NCI-H2171 treated with DMSO at 0.1 percent for 48 hours (cell line): Measurements from ENCODE around the gene TNFAIP2.
"Not testable (repeated sequence)": the region's sequence is repeated elsewhere in the genome, so short reads cannot be mapped to it uniquely, and the experiment has no call there.

ENCODE experiments used
- DNase-seq: peaks from one replicate; lab custom pipeline; 2025; lab: John Stamatoyannopoulos, UW

TNFAIP2 gene

DNA sequence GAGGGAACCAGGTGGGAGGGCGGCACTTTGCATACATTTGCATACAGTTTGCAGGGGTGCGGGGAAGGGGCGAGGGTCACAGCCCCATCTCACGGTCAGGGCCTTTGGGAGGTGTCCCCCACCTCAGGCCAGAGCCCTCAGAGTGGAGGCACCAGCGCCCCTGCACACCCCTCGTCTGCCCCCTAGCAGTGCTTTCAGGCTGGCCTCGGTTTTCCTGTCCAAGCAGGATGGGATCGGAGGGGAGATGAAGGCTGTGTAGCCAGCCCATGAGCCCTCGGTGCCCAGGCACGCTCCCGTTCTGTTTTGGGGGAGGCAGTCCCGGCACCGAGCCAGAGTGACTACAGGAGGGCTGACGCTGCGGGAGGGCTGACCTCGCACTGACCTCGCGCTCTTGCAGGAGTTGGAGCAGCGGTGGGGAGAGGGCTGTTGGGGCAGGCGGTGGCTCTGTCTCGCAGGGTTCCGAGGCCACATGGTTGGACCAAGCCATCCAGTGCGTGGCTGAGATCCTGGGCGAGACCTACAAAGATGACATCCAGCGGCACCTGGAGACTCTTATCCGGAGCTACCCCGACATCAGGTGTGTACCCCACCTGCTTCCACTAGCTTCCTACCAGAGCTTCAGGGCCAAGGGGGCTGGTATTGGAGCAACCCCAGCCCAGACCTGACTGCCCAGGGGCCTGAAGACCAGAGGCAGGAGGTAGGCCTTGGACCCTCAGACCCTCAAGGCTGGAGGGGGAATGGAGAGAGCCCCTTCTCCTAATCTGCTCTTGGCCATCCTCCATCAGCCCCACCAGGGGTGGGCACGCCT lies 15.1 kb upstream of the TNFAIP2 start:
- peak; percentile 42 for DNase-seq

DNA sequence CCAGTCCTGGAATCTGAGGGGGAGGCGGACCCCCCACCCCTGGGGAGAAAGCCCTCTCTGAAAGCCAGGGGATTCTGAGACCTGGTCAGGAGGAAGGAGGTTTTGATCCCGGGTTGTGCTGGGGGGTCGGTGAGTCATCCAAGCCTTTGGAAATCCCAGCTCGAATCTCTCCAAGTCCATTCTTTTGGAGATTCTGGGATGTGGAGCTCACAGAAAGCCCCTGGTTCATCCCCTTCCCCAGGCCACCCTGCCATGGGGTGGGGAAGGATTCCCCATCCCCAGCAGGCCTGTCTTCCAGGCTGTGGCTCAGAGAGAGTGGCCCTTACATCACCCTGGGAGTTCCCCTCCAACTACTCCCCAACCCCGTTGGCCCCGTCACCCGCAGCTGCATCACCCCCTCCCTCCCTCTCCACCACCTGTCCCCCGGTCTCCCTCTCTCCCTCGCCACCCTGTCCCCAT lies 14.5 kb upstream of the TNFAIP2 start:
- DNase-seq, result peak; percentile 83

DNA sequence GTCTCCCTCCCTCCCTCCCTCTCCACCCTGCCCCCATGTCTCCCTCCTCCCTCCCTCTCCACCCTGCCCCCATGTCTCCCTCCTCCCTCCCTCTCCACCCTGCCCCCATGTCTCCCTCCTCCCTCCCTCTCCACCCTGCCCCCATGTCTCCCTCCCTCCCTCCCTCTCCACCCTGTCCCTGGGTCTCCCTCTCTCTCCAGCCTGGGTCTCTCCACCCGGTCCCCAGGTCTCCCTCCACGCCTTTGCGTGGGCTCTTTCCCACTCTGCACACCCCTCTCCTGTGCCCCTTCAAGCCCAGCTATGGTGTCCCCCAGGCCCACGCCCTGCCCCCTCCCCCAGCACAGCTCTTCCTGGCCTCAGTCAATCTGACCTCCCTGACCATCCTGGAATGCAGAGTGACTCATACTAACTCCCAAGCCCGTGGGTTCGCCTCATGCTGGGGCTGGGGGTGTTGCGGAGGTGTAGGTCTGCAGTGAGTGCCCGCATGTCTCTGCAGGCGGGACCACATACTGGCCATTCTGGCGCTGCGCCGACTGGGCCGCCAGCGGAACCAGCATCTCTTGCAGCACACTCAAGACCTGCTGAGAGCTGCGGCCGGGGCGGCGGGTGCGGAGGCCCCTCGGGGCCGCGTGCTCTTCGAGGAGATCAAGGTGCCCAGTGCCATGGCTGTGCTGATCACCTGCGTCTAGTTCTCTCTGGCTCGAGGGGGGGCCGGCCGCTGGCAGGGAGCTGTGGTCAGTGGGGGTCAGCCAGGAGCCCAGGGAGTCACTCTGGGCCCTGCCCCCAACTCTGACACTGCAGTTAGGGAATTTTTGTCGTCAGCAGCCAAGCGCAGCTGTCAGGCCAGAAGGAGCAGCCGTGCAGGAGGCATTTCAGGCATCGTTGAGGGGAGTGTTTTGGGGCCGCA lies 13.5 kb upstream of the TNFAIP2 start:
- DNase-seq, result peak; percentile 60

DNA sequence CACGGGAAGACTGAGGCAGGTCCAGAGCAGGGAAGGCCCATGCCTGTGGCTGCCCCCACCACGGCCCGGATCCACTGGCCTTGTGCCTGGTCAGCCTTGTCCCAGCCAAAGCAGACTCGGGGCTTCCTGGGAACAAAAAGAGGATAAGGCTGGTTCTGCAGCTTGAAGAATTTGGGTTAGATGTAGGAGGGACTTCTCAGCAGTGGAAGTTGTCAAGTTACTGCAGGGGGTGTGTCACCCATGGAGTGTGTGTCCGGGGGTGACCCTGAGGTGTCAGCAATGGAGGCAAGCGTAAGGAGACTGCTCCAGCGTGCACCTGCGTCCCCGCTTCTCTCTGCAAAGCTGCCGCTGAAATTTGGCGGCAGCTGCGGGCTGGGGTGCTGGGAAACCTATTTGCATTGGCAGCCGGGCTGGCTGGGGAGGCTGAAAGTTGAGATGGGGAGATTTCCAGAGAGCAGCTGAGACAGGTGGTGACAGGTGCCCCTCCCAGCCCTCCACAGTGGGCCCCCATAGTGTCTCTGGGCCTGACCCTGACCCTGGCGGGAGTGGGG lies 12.5 kb upstream of the TNFAIP2 start:
- peak; percentile 87 for DNase-seq

GRCh38 chr14:103111232-103111868 lies 11.9 kb upstream of the TNFAIP2 start:
- DNase-seq, result no peak

DNA sequence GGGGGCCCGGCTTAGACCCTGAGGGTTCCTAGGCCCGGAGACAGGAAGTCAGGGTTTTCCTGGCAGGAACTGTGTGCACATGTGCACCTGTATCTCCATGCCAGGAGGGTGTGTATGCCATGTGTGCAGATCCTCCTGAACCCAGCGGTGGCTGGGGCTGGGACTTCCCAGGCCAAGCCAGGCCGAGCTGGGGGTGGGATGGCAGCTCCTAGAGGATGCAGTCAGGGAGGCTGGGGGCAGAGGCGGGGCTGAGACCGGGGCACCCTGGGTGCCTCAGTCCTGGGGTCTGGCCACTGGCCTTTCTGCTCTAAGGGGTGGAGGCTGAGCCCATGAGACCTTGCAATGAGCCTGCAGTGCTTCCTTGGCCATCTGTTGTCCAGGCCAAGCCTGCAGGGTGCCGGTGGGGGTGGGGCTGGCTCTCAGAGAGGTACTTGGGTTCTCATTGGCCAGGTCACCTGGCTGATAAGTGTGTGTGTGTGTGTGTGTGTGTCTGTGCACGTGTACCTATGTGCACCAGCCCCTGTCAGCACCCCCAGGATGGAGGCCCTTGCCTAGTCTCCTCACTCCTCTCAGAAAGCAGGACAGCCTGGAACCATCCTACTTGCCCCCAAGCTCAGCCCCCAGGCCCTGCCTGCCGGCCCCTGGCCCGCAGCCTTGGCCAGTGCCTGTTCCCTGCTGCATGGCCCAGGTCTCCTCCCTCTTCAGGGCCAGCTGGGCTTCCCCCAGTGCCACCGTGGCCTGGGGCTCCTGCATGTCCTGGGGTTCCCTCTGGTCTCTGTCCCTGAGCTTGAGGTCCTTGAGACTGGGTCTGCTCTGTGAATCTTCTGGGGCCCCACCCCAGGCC lies 10.6 kb upstream of the TNFAIP2 start:
- peak; percentile 26 for DNase-seq

DNA sequence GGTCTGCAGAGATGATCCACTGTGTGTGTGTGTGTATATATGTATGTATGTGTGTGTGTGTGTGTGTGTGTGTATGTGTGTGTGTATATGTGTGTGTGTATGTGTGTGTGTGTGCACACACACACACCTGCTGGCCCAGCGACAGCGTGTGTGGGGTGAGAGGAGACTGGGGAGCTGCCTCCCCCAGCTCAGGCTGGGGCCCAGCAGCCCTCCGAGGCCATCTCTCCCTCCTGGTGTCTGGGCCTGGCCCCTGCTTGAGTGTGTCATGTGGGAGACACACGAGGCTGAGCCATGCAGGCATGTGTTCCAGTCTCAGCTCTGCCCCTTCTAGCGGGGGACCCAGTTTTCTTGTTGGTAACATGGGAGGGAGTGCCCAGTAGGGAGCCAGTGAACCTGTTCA lies 10.0 kb upstream of the TNFAIP2 start:
- DNase-seq, result no peak

DNA sequence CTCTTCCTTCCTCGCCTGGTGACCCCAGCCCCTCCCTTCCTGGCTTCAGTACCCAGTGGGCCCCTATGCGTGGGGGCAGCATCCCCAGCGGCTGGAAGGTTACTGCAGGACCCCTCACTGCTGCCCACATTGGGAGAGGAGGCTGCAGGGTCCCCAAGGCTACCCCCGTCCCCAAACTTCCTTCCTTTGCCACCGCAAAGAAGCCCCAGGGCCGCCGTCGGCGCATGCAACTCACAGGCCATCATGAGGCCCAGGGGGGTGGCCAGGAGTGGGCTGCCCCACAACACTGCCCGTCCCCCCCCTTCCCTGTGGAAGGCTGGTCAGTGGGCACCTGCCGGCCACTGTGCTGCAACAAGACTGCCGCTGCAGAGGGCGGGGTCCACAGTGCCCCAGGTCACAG lies 9.5 kb upstream of the TNFAIP2 start:
- no peak for DNase-seq

DNA sequence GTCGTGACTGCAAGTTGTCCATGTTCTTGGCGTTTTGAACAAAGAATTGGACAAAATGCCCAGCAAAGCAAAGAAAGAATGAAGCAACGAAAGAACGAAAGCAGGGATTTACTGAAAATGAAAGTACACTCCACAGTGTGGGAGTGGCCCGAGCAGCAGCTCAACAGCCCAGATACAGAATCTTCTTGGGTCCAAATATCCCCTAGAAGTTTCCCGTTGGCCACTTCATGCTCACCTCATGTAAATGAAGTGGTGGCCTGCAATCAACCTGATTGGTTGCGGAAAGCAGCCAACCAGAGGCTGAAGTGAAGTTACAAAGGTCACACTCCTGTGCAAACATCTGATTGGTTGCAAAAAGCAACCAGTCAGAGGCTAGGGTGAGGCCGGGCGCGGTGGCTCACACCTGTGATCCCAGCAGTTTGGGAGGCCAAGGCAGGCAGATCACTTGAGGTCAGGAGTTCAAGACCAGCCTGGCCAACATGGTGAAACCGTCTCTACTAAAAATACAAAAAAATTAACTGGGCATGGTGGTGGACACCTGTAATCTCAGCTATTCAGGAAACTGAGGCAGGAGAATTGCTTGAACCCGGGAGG lies 8.1 kb upstream of the TNFAIP2 start:
- DNase-seq, result not testable (repeated sequence)

- no peak for DNase-seq
Observed at GRCh38 chr14:103115845-103116572, 7.3 kb upstream of the TNFAIP2 start.

- DNase-seq, result no peak
Observed at GRCh38 chr14:103116636-103117035, 6.6 kb upstream of the TNFAIP2 start.

DNA sequence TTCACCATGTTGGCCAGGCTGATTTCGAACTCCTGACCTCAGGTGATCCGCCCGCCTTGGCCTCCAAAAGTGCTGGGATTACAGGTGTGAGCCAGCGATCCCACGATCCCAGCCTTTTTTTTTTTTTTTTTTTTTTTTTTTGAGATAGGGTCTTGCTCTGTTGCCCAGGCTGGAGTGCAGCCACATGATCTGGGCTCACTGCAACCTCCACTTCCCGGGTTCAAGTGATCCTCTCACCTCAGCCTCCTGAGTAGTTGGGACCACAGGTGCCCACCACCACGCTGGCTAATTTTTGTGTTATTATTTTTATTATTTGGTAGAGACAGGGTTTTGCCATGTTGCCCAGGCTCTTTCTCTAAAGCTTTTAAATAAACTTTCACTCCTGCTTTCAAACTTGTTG lies 5.8 kb upstream of the TNFAIP2 start:
- DNase-seq, result not testable (repeated sequence)

DNA sequence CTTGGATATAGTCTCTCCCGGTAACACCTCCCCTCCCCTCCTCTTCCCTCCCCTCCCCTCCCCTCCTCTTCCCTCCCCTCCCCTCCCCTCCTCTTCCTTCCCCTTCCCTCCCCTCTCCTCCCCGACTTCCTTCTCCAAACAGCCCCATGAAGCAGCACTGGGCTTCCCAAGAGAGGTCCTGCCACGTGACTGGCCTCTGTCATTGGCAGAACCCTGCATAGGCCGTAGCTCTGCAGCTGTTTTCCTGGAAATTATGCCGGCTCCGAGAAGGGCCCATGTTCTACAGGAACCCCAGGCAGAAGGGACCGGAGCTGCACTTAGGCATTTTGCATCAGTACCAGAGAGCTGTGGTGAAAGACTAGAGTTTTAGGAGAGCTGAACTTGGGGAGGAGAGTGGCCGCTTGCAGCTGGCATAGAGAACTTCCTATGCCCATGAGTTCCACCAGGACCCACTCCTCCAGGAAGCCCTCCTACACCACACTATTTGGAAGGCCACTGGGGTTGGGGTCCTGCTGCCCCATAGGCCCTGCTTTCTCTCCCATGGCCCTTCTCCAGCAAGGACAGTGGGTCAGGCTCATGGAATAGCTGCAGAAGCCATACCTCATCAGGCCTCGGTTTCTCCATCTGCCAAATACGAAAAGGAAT lies 5.1 kb upstream of the TNFAIP2 start:
- DNase-seq, result no peak

GRCh38 chr14:103118663-103119404 lies 4.4 kb upstream of the TNFAIP2 start:
- DNase-seq, result no peak

DNA sequence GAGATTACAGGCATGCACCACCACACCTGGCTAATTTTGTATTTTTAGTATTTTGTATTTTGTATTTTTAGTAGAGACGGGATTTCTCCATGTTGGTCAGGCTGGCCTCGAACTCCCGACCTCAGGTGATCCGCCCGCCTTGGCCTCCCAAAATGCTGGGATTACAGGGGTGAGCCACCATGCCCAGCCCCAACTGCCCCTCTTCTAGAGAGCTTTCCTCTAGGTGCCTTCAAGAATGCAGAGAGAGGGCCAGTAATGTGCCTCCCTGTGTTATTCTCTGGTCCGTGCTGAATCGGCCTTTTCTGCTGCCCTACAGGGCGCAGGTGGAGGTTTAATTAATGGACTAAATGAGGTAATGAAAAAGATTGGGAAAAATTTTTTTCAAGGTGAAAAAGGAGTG lies 3.7 kb upstream of the TNFAIP2 start:
- DNase-seq, result not testable (repeated sequence)

GRCh38 chr14:103121121-103121845 lies 2.0 kb upstream of the TNFAIP2 start:
- DNase-seq, result no peak

DNA sequence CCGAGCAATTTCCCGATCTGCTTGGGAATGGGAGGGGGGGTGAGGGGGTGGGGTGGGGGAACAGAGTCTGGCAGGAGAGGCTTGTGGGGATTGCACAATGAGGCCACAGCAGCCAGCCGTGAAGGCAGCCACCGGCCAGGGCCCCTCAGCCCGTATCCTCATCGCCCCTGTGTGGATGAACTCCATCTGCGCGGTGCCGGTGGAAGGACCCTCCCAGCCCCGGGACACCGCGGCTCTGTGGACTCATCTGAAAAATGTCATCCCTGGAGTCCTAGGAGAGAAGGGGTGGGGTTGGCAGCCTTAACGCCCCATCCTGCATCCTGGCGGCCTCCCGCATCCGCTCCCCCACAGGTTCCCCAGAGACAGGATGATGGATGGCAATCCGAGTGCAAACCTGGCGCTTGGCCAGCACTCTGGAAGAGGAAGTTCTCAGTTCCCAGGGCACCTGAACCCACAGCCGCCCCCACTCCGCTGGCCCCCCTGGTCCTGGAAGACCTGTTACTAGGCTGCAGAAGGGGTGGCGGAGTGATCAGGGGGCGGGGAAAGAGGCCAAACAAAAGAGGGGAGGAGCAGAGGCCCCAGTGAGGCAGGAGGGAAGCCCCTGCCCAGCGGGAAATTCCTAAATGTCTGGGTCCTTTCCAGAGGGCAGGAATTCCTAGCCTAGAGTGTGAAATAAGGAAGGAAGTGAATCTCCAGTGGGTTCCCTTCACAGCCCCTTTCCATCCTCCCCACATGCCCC lies 1.2 kb upstream of the TNFAIP2 start:
- DNase-seq, result peak; percentile 99

GRCh38 chr14:103122585-103122946 lies 695 bp upstream of the TNFAIP2 start:
- DNase-seq, result no peak
